GM19467 (cell line): ENCODE data around the gene MYOM1.
"Not testable (repeated sequence)": the region's sequence is repeated elsewhere in the genome, so short reads cannot be mapped to it uniquely, and the experiment has no call there.

ENCODE experiments used
- ATAC-seq: cut with Tn5 transposase; IDR thresholded peaks from one replicate; pipeline ENCODE4 v1.9.1; 2021; ENCODE audit warnings: mild to moderate bottlenecking, moderate library complexity; ENCODE audit not compliant: unreplicated experiment

The MYOM1 gene

GRCh38 chr18:3093624-3094337 lies 126.0 kb downstream of the MYOM1 start:
- no peak for ATAC-seq

GRCh38 chr18:3092727-3093126 lies 127.0 kb downstream of the MYOM1 start:
- ATAC-seq = no peak

GRCh38 chr18:3089579-3089978 lies 130.2 kb downstream of the MYOM1 start:
- no peak for ATAC-seq

- no peak for ATAC-seq
Measured at GRCh38 chr18:3088449-3088848, 131.3 kb downstream of the MYOM1 start.

- ATAC-seq = no peak
Measured at GRCh38 chr18:3086871-3087270, 132.9 kb downstream of the MYOM1 start.

- ATAC-seq = no peak
Measured at GRCh38 chr18:3085612-3086011, 134.2 kb downstream of the MYOM1 start.

- no peak for ATAC-seq
Measured at GRCh38 chr18:3084206-3084605, 135.6 kb downstream of the MYOM1 start.

- no peak for ATAC-seq
Measured at GRCh38 chr18:3083766-3084165, 136.0 kb downstream of the MYOM1 start.

- no peak for ATAC-seq
Measured at GRCh38 chr18:3081584-3081991, 138.2 kb downstream of the MYOM1 start.

- ATAC-seq = no peak
Measured at GRCh38 chr18:3079653-3080052, 140.1 kb downstream of the MYOM1 start.

- ATAC-seq = no peak
Measured at GRCh38 chr18:3075491-3075890, 144.3 kb downstream of the MYOM1 start.

- ATAC-seq = no peak
Measured at GRCh38 chr18:3074087-3074486, 145.7 kb downstream of the MYOM1 start.

- not testable (repeated sequence) for ATAC-seq
Measured at GRCh38 chr18:3073353-3073752, 146.4 kb downstream of the MYOM1 start.

- ATAC-seq = no peak
Measured at GRCh38 chr18:3071676-3072075, 148.1 kb downstream of the MYOM1 start.

GRCh38 chr18:3069671-3070433 lies 149.9 kb downstream of the MYOM1 start:
- ATAC-seq = no peak

- no peak for ATAC-seq
Measured at GRCh38 chr18:3067722-3068121, 152.0 kb downstream of the MYOM1 start.

GRCh38 chr18:3067165-3067661 lies 152.6 kb downstream of the MYOM1 start:
- ATAC-seq = no peak

GRCh38 chr18:3066341-3067110 lies 153.2 kb downstream of the MYOM1 start:
- ATAC-seq = no peak

- ATAC-seq = not testable (repeated sequence)
Measured at GRCh38 chr18:3063766-3064165, 156.0 kb downstream of the MYOM1 start.

GRCh38 chr18:3062798-3063680 lies 156.7 kb downstream of the MYOM1 start:
- peak; percentile 52 for ATAC-seq
